Progenitor cell of endocrine pancreas (in vitro differentiated cells): Measurements from ENCODE around the gene MCTP1. TPM values are rescaled to one million over a fixed set of nuclear protein-coding genes. Genes with fewer than 3 reads are reported as not detected.

Source experiments
- DNase-seq: peaks from one replicate; pipeline ENCODE4 v3.0.0; 2021; ENCODE audit warnings: low spot score; ENCODE audit not compliant: unreplicated experiment
- H3K27ac Mint-ChIP-seq: 2 replicates; pipeline ENCODE4 v1.8.0; 2021; ENCODE audit warnings: mild to moderate bottlenecking, moderate library complexity, mixed read lengths
- H3K27me3 Mint-ChIP-seq: 2 replicates; pipeline ENCODE4 v1.8.0; 2021; ENCODE audit warnings: mixed read lengths
- H3K36me3 Mint-ChIP-seq: 2 replicates; pipeline ENCODE4 v1.8.0; 2022; ENCODE audit warnings: mixed read lengths; ENCODE audit not compliant: insufficient read depth
- H3K4me1 Mint-ChIP-seq: 2 replicates; pipeline ENCODE4 v1.8.0; 2021; ENCODE audit warnings: low read depth, mixed read lengths
- H3K4me3 Mint-ChIP-seq: 2 replicates; pipeline ENCODE4 v1.8.0; 2021; ENCODE audit warnings: low read depth, mild to moderate bottlenecking, moderate library complexity, mixed read lengths
- H3K9me3 Mint-ChIP-seq: 2 replicates; pipeline ENCODE4 v1.8.0; 2021; ENCODE audit warnings: low read depth, mixed read lengths
- CTCF ChIP-seq: fragments of 200-600 bp; sonication (generic); IDR thresholded peaks from one replicate; pipeline ENCODE4 v1.5.0; 2021; ENCODE audit warnings: antibody characterized with exemption, mild to moderate bottlenecking; ENCODE audit not compliant: unreplicated experiment
- total RNA-seq: library from RNA; stranded (reverse); gene quantifications from 2 replicates; pipeline ENCODE4 v1.2.1, GENCODE V29; 2021

MCTP1 gene
- total RNA-seq, 1 donor from 2014 or later = 1.7 TPM

GRCh38 chr5:94745786-94746730 is 538.8 kb downstream of the MCTP1 start:
- no peaks in the 10 kb centered on the region for H3K9me3 Mint-ChIP-seq
- no peaks in the 10 kb centered on the region for H3K36me3 Mint-ChIP-seq
- no peak overlapping the region for H3K27ac Mint-ChIP-seq
- peaks cover 13% of the 10 kb centered on the region for H3K4me1 Mint-ChIP-seq
- DNase-seq = no peak
- H3K4me3 Mint-ChIP-seq = no peak overlapping the region
- TF ChIP-seq CTCF = no peak
- peaks cover 8% of the 10 kb centered on the region for H3K27me3 Mint-ChIP-seq

- no peaks in the 10 kb centered on the region for H3K9me3 Mint-ChIP-seq
- H3K4me3 Mint-ChIP-seq = no peak overlapping the region
- H3K36me3 Mint-ChIP-seq = no peaks in the 10 kb centered on the region
- H3K27me3 Mint-ChIP-seq = peaks cover 13% of the 10 kb centered on the region
- no peak for DNase-seq
- no peak for TF ChIP-seq CTCF
- H3K27ac Mint-ChIP-seq = no peak overlapping the region
- H3K4me1 Mint-ChIP-seq = peaks cover 13% of the 10 kb centered on the region
Measured at GRCh38 chr5:94744906-94745305, 540.0 kb downstream of the MCTP1 start.

- peak overlapping the region; percentile 3 for H3K27ac Mint-ChIP-seq
Measured at GRCh38 chr5:94742852-94743251, 542.0 kb downstream of the MCTP1 start.

GRCh38 chr5:94740286-94740685 is 544.6 kb downstream of the MCTP1 start:
- no peaks in the 10 kb centered on the region for H3K36me3 Mint-ChIP-seq
- no peak overlapping the region for H3K4me3 Mint-ChIP-seq
- H3K27ac Mint-ChIP-seq = no peak overlapping the region
- H3K4me1 Mint-ChIP-seq = peaks cover 18% of the 10 kb centered on the region
- no peak for DNase-seq
- H3K27me3 Mint-ChIP-seq = peaks cover 14% of the 10 kb centered on the region
- no peak for TF ChIP-seq CTCF
- no peaks in the 10 kb centered on the region for H3K9me3 Mint-ChIP-seq

More at GRCh38 chr5:94742852-94743251, 542.0 kb downstream of the MCTP1 start:
- no peaks in the 10 kb centered on the region for H3K9me3 Mint-ChIP-seq
- no peak for DNase-seq
- peaks cover 16% of the 10 kb centered on the region for H3K27me3 Mint-ChIP-seq
- peaks cover 16% of the 10 kb centered on the region for H3K4me1 Mint-ChIP-seq
- TF ChIP-seq CTCF = no peak
- no peak overlapping the region for H3K4me3 Mint-ChIP-seq
- H3K36me3 Mint-ChIP-seq = no peaks in the 10 kb centered on the region

GRCh38 chr5:94736498-94736897 is 548.4 kb downstream of the MCTP1 start:
- peaks cover 8% of the 10 kb centered on the region for H3K27me3 Mint-ChIP-seq
- no peak overlapping the region for H3K27ac Mint-ChIP-seq
- no peak for DNase-seq
- no peaks in the 10 kb centered on the region for H3K36me3 Mint-ChIP-seq
- no peak for TF ChIP-seq CTCF
- H3K4me1 Mint-ChIP-seq = peaks cover 8% of the 10 kb centered on the region
- no peak overlapping the region for H3K4me3 Mint-ChIP-seq
- H3K9me3 Mint-ChIP-seq = no peaks in the 10 kb centered on the region
